Fibroblast of lung (primary cell): Measurements from ENCODE around the gene ADAMTS6. TPM values are rescaled to one million over a fixed set of nuclear protein-coding genes. Genes with fewer than 3 reads are reported as not detected.

Experiments
- polyA plus RNA-seq, 2 donors: library from polyadenylated mRNA; depleted of rRNA in 1 of 2; stranded (reverse) in 1 of 2; unstranded in 1 of 2; fragments of >200 nt; gene quantifications; 2 replicates each; pipeline ENCODE4 v1.2.1, GENCODE V29; 2011 to 2012; ENCODE audit warnings: missing spikeins in 1 of 2
- total RNA-seq: library from RNA; depleted of rRNA; stranded (reverse); fragments of >200 nt; gene quantifications from 2 replicates; pipeline ENCODE4 v1.2.1, GENCODE V29; 2014

Gene ADAMTS6
- total and polyA plus RNA-seq, 2 donors (not counting 1 experiment from before 2014, with no cell fraction given), result 7.5 to 45.2 TPM

Other genes starting within 250 kb of the ADAMTS6 start
- gene CENPK, start 81.2 kb upstream of the ADAMTS6 start, total RNA-seq, result 4.9 and 7.1 TPM in 2 replicates
- gene CENPK, start 81.2 kb upstream of the ADAMTS6 start, polyA plus RNA-seq, result 11.2 and 16.0 TPM in 2 replicates
- 41.5 and 52.9 TPM in 2 replicates for gene PPWD1, start 81.4 kb upstream of the ADAMTS6 start, total RNA-seq
- 7.0 and 7.3 TPM in 2 replicates for gene PPWD1, start 81.4 kb upstream of the ADAMTS6 start, polyA plus RNA-seq
- gene TRIM23, start 142.4 kb upstream of the ADAMTS6 start, total RNA-seq, result 48.6 and 51.1 TPM in 2 replicates
- gene TRIM23, start 142.4 kb upstream of the ADAMTS6 start, polyA plus RNA-seq, result 9.5 and 14.1 TPM in 2 replicates
- 3.5 and 4.4 TPM in 2 replicates for gene SHLD3, start 143.1 kb upstream of the ADAMTS6 start, total RNA-seq
- 2.9 and 3.3 TPM in 2 replicates for gene SHLD3, start 143.1 kb upstream of the ADAMTS6 start, polyA plus RNA-seq
- gene TRAPPC13, start 143.1 kb upstream of the ADAMTS6 start, total RNA-seq, result 23.9 and 34.8 TPM in 2 replicates
- 20.1 and 22.8 TPM in 2 replicates for gene TRAPPC13, start 143.1 kb upstream of the ADAMTS6 start, polyA plus RNA-seq
- 14.1 and 32.4 TPM in 2 replicates for gene SGTB, start 240.2 kb upstream of the ADAMTS6 start, total RNA-seq
- 15.5 and 18.7 TPM in 2 replicates for gene SGTB, start 240.2 kb upstream of the ADAMTS6 start, polyA plus RNA-seq
- gene NLN, start 240.3 kb upstream of the ADAMTS6 start, total RNA-seq, result 16.2 and 33.7 TPM in 2 replicates
- gene NLN, start 240.3 kb upstream of the ADAMTS6 start, polyA plus RNA-seq, result 29.2 and 35.2 TPM in 2 replicates